Testis (tissue), 3 donors: Measurements from ENCODE around the gene PPP1R13B. TPM values are rescaled to one million over a fixed set of nuclear protein-coding genes. Genes with fewer than 3 reads are reported as not detected.
"Not testable (repeated sequence)": the region's sequence is repeated elsewhere in the genome, so short reads cannot be mapped to it uniquely, and the experiment has no call there.

Experiments
- DNase-seq: peaks from one replicate; pipeline ENCODE4 v3.0.0-alpha.2; 2019
- H3K27ac ChIP-seq, 2 donors: fragments of 200-600 bp; sonication (generic); one replicate each; pipeline ENCODE4 v1.5.1; 2019
- H3K27me3 ChIP-seq: fragments of 200-600 bp; sonication (generic); one replicate; pipeline ENCODE4 v1.5.1; 2019
- H3K36me3 ChIP-seq: fragments of 200-600 bp; sonication (generic); one replicate; pipeline ENCODE4 v1.5.1; 2017; ENCODE audit warnings: low read depth; ENCODE audit errors: missing control alignments
- H3K4me1 ChIP-seq: fragments of 200-600 bp; sonication (generic); one replicate; pipeline ENCODE4 v1.5.1; 2019
- H3K4me3 ChIP-seq, 2 donors: fragments of 200-600 bp; sonication (generic); one replicate each; pipeline ENCODE4 v1.5.1; 2017 to 2019
- H3K9me3 ChIP-seq: fragments of 200-600 bp; sonication (generic); one replicate; pipeline ENCODE4 v1.5.1; 2017
- POLR2A ChIP-seq: fragments of 450-650 bp; IDR thresholded peaks from one replicate; pipeline ENCODE4 v1.6.1; 2017; ENCODE audit warnings: antibody characterized with exemption, mild to moderate bottlenecking, moderate library complexity
- WGBS, 2 donors: methylation state at CpG; one replicate each; pipeline ENCODE4 v1.1.5; 2018; 5-methylcytosine and 5-hydroxymethylcytosine counted together
- intact Hi-C: fragments of 100-400 bp; cut with DNase I; formaldehyde crosslinking; loops from one replicate; pipeline ENCODE4 v1.15.1; 2023; ENCODE audit warnings: low total_unique reads
- polyA plus RNA-seq: library from polyadenylated mRNA; stranded (reverse); fragments of 350-450 nt; fragmentation: Illumina TruSeq; extraction: RNeasy Lipid Tissue Mini Kit (QIAGEN cat#74804); gene quantifications from one replicate; pipeline ENCODE4 v1.2.3, GENCODE V29; 2014; ENCODE audit warnings: low read depth, low replicate concordance; ENCODE audit not compliant: insufficient read depth
- total RNA-seq, 2 donors: library from RNA; depleted of rRNA; stranded (reverse); fragments of >200 nt; gene quantifications; one replicate each; pipeline ENCODE4 v1.2.3, GENCODE V29; 2016
- TF ChIP-seq, protein P1 (sequence below), 3 experiments: fragments of 450-650 bp in 2 of 3; fragments of 200-600 bp in 1 of 3; sonication (generic) in 1 of 3; IDR thresholded peaks; one replicate each; pipeline ENCODE4 v1.5.1; 2016 to 2019; ENCODE audit warnings: antibody characterized with exemption in 3 of 3, mild to moderate bottlenecking in 2 of 3, moderate library complexity in 1 of 3

PPP1R13B gene
- total and polyA plus RNA-seq, 3 donors from 2014 or later, result 73.1 to 89.2 (median 82.4) TPM

GRCh38 chr14:103846543-103847450, 578 bp downstream of the PPP1R13B start:
- intact Hi-C loops, result no loop called here
- DNase-seq, result peak; percentile 47
- no peaks in the 10 kb centered on the region for H3K36me3 ChIP-seq
- 1 to 4% methylated on average over 26 to 79 of the region's 95 CpGs for WGBS, 2 donors
- no peak for TF ChIP-seq POLR2A
- peak overlapping the region; percentile 60 to 76 for H3K4me3 ChIP-seq
- H3K27me3 ChIP-seq, result no peaks in the 10 kb centered on the region
- no peaks in the 10 kb centered on the region for H3K9me3 ChIP-seq
- H3K4me1 ChIP-seq, result peaks cover 25% of the 10 kb centered on the region
- H3K27ac ChIP-seq, result peak overlapping the region in 1 of 2 donors; percentile 75

DNA sequence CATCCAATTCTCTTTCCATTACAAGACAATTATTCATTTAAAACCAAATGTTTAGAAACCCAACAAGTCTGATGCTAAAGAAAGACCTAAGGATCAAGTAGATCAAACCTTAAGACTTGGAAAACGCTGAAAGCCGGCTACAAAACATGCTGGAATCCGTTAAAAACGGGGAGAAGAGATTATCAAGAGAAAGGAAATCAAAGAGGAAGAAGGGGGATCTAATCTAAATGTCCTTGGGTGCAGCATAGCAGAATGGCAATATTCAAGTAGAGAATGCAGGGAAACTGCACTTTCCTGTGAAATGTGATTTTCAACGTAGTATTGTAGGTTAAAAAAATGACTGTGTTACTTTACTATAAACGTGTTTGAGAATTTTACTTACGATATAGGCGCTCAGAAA, 1.3 kb downstream of the PPP1R13B start:
- Histone ChIP-seq H3K9me3 (no peaks in the 10 kb centered on the region), H3K27ac (peak overlapping the region in 1 of 2 donors; percentile 75), H3K4me3 (peak overlapping the region; percentile 60 to 76), H3K36me3 (no peaks in the 10 kb centered on the region), H3K4me1 (peaks cover 25% of the 10 kb centered on the region), H3K27me3 (no peaks in the 10 kb centered on the region)
- intact Hi-C loops, result no loop called here
- 24 to 35% methylated on average over 8 of the region's 8 CpGs for WGBS, 2 donors
- DNase-seq, result no peak
- TF ChIP-seq, protein P1, sequence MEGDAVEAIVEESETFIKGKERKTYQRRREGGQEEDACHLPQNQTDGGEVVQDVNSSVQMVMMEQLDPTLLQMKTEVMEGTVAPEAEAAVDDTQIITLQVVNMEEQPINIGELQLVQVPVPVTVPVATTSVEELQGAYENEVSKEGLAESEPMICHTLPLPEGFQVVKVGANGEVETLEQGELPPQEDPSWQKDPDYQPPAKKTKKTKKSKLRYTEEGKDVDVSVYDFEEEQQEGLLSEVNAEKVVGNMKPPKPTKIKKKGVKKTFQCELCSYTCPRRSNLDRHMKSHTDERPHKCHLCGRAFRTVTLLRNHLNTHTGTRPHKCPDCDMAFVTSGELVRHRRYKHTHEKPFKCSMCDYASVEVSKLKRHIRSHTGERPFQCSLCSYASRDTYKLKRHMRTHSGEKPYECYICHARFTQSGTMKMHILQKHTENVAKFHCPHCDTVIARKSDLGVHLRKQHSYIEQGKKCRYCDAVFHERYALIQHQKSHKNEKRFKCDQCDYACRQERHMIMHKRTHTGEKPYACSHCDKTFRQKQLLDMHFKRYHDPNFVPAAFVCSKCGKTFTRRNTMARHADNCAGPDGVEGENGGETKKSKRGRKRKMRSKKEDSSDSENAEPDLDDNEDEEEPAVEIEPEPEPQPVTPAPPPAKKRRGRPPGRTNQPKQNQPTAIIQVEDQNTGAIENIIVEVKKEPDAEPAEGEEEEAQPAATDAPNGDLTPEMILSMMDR (IDR thresholded peaks at IDR 0.05), result no peak
- TF ChIP-seq POLR2A, result no peak

- 60 to 61% methylated on average over 5 of the region's 5 CpGs for WGBS, 2 donors
- Histone ChIP-seq H3K36me3 (no peaks in the 10 kb centered on the region), H3K27ac (no peak overlapping the region), H3K27me3 (no peaks in the 10 kb centered on the region), H3K4me1 (peaks cover 25% of the 10 kb centered on the region), H3K4me3 (no peak overlapping the region), H3K9me3 (no peaks in the 10 kb centered on the region)
- TF ChIP-seq, protein P1 (IDR thresholded peaks at IDR 0.05), result no peak
- TF ChIP-seq POLR2A, result no peak
- DNase-seq, result no peak
- intact Hi-C loops, result no loop called here
These were observed 2.0 kb downstream of the PPP1R13B start for GRCh38 chr14:103845327-103845726.

GRCh38 chr14:103841265-103841664, 6.1 kb downstream of the PPP1R13B start:
- H3K27me3 ChIP-seq, H3K36me3 ChIP-seq, intact Hi-C loops, DNase-seq, H3K27ac ChIP-seq, H3K9me3 ChIP-seq, H3K4me3 ChIP-seq: not testable (repeated sequence)
- H3K4me1 ChIP-seq, result peaks cover 11% of the 10 kb centered on the region
- WGBS, 2 donors, result 89 to 92% methylated on average over 12 of the region's 12 CpGs

DNA sequence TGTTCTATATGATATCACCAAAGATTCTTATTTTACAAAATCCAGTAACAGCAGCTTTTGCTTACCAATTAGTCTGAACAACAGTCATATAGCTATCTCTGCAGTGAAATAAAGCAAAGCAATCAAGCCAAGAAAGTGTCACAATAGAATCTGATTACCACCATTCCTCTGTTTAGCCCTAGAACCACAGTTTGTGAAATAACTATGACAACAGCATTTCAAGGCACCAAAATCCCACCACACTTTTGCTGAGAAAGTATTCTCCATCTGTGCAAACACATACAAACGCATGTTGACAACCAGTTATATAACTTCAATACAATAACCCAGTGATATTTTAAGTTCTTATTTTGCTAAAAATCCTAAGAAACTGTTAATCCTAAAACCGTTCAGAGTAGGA, 7.4 kb downstream of the PPP1R13B start:
- no peaks in the 10 kb centered on the region for H3K4me1 ChIP-seq
- no peak overlapping the region for H3K4me3 ChIP-seq
- DNase-seq, result no peak
- no peaks in the 10 kb centered on the region for H3K36me3 ChIP-seq
- H3K9me3 ChIP-seq, result no peaks in the 10 kb centered on the region
- intact Hi-C loops, result no loop called here
- TF ChIP-seq, protein P1 (IDR thresholded peaks at IDR 0.05), result no peak
- no peak for TF ChIP-seq POLR2A
- H3K27ac ChIP-seq, result no peak overlapping the region
- no peaks in the 10 kb centered on the region for H3K27me3 ChIP-seq
- 62 to 73% methylated on average over 2 of the region's 2 CpGs for WGBS, 2 donors

DNA sequence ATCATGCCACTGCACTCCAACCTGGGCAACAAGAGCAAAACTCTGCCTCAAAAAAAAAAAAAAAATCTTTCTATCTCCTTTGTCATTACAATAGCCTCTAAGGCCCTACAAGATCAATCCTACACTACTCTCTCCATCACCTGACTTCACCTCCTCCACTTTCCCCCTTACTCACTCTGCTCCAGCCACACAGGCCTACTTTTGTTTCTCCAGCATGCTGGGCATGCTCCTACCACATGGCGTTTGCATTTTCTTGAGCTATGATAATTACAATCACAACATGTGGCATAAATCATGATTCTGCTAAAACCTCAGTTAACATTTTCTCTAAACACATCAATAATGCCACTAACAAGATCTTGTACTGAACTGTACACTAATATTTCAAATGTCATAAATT, 7.8 kb downstream of the PPP1R13B start:
- intact Hi-C loops, result no loop called here
- Histone ChIP-seq H3K9me3 (no peaks in the 10 kb centered on the region), H3K4me3 (no peak overlapping the region), H3K27me3 (no peaks in the 10 kb centered on the region), H3K36me3 (no peaks in the 10 kb centered on the region), H3K27ac (no peak overlapping the region), H3K4me1 (no peaks in the 10 kb centered on the region)
- no peak for DNase-seq
- WGBS, 2 donors, result 55 to 80% methylated on average over 1 of the region's 1 CpG
- no peak for TF ChIP-seq POLR2A
- TF ChIP-seq, protein P1 (IDR thresholded peaks at IDR 0.05), result no peak
